HG02884 (cell line): ENCODE results near the gene SYT2.
A peak's percentile ranks its signal among the peaks of the same experiment; 100 is the strongest.
"Not testable (repeated sequence)": the region's sequence is repeated elsewhere in the genome, so short reads cannot be mapped to it uniquely, and the experiment has no call there.

ENCODE experiments used
- ATAC-seq: cut with Tn5 transposase; IDR thresholded peaks from one replicate; pipeline ENCODE4 v1.9.1; 2021; ENCODE audit warnings: mild to moderate bottlenecking, moderate library complexity; ENCODE audit not compliant: unreplicated experiment

Gene SYT2

GRCh38 chr1:202553560-202554038, 156.7 kb downstream of the SYT2 start:
- ATAC-seq: no peak

DNA sequence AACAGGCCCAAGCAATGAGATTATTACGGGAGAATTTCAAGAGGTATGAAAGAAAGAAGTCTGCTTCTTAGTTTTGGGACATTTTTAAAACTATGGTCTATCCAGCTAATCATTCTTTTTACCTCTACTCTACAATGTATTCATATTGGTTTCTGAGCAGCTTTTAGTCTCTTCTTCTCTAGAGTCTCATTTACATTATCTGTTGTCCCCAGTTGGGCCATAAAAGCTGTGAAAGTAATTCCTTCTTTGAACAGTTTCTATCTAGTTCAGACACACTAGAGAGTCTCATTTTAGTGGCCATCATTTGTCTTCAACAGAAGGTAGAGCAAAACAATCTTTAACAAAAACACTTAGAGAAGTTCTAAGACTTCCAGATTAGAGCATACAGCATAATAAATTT, 157.2 kb downstream of the SYT2 start:
- ATAC-seq: not testable (repeated sequence)

GRCh38 chr1:202552615-202553014, 157.6 kb downstream of the SYT2 start:
- ATAC-seq: not testable (repeated sequence)

DNA sequence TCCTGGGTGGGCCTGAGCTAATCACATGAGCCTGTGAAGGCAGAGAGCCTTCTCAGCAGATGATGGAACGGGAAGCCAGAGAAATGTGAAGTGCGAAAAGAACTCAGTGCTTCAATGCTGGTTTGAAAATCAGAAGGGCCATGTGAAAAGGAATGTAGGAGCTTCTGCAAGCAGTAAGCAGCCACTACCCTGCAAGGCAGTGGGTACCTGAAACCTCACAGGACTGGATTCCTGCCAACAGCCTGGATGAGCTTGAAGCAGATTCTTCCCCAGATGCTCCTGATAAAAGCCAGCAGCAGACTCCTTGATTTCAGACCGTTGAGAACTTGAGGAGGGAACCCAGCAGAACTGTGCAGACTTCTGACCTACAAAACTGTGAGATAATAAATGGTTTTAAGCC, 158.6 kb downstream of the SYT2 start:
- ATAC-seq: no peak

DNA sequence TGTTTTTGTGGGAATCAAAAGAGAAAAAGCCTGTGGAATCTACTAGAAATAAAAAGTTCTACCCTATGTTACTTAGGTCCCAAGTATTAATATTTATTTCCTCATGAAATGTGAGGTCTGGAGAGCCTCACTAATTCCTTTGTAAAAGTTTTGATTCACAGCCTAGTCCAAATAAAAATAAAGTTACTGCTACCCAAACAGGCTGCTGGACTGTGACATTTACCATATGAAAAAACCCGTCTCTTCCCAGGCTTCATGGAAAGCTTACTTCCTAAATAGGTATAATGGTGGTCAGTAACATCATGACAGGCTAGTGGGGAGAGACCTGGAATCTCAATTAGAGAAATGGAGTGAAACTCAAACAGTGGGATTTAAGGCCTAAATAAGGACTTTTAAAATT, 160.2 kb downstream of the SYT2 start:
- ATAC-seq: not testable (repeated sequence)

- ATAC-seq: no peak
These were observed 163.0 kb downstream of the SYT2 start for GRCh38 chr1:202547215-202547614.

- peak; percentile 87 for ATAC-seq
These were observed 163.5 kb downstream of the SYT2 start for GRCh38 chr1:202546796-202547195.

DNA sequence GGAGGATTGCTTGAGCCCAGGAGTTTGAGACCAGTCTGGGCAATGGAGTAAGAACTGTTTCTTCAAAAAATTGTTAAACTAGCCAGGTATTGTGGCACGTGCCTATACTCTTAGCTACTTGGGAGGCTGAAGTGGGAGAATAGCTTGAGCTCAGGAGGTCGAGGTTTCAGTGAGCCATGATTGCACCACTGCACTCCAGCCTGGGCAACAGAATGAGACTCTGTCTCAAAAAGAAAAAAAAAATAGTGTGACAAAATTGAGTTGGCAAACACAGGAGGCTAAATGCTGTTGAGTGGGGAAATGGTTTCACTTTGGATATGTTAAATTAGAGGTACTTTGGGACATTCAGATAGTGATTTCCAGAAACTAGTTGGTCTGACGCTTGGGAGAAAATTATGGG, 163.9 kb downstream of the SYT2 start:
- peak; percentile 20 for ATAC-seq

DNA sequence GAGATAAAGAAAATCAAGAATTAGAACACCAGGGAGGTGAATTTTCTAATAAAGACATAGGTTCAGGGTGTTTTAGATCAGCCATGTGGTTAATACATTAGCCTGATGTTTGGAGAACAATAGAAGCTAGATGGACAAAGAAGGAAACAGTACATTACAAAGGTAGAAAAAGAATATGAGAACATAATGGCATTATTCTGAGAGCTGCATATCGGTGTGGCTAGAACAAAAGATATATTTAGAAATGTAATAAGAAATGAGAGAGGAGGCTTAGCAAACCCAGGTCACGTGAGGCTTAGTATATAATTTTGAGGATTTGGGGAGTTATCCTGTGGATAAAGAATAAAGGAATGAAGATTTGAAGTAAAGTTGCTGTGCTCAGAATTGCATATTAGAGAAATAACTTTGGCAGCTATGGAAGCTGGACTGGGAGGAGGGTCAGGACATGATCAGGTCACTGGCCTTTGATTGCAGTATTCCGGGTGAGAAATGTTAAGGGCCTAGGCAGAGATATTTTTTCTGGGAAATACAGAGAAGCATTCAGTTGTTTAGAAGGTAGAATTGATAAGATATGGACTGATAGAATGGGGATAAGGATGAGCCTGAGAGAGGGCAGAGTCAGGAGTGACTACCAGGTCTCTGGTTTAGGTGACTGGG, 164.5 kb downstream of the SYT2 start:
- ATAC-seq: not testable (repeated sequence)

DNA sequence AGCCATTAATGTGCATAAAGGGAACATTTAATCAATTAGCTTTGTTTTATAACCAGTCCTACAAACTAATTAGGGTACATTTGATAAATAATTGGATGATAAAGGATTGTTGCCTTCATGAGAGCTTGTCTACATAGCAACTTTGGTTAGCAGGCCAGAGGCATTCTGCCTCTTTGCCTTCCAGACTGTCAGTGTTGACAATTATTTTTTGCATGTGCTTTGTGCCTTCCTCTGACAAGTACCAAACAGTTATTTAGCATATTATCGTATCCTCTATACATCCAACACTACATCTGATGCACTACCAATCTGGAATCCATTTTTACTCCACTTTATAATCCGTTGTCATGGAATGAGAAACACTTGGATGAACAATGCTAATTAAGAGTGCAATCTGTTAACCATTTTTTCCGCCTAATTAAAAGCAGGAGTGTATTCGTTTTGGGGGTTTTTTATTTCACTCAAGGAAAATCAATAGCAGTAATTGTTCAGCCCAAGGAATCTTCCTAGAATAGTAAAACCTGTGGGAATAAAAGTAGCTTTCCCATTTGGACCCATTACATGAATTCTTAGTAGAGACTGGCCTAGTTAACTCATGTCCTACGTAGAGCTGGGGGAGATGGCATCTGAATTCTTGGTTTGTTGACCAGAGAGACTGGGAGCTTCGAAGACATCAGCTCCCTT, 165.3 kb downstream of the SYT2 start:
- not testable (repeated sequence) for ATAC-seq

DNA sequence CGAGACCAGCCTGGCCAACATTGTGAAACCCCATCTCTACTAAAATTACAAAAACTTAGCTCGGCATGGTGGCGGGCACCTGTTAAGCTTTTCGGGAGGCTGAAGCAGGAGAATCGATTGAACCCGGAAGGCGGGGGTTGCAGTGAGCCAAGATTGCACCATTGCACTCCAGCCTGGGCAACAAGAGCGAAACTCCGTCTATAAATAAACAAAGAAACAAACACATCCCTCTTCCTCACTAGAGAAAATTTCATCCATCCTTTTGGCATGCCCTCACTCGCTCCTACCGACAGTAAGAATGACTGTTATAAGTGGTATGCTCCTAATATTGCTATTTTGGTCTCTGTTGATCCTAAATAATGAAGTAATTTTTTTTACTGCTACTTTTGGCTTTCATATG, 166.7 kb downstream of the SYT2 start:
- ATAC-seq: not testable (repeated sequence)

- not testable (repeated sequence) for ATAC-seq
These were observed 167.8 kb downstream of the SYT2 start for GRCh38 chr1:202542415-202542814.

DNA sequence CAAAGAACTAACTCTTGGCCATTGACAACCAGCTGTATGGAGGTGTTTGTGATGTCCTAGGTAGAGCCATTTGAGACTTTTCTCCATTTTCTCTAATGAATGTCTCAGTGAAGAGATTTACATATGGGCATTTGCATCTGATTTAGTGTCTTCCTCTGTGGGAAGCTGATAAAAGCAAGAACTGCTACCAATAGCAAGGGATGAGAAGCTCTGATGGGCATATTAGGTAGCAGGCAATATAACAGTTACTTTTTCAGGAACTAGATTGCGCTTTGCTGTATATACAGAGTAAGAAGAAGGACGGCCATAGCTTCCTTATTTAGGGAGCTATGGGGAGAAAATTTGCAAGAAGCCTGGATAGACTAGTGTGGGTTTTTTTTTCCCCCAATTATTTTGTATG, 169.4 kb downstream of the SYT2 start:
- ATAC-seq: not testable (repeated sequence)
